ENCODE data around the gene SCN10A.

SCN10A gene

DNA sequence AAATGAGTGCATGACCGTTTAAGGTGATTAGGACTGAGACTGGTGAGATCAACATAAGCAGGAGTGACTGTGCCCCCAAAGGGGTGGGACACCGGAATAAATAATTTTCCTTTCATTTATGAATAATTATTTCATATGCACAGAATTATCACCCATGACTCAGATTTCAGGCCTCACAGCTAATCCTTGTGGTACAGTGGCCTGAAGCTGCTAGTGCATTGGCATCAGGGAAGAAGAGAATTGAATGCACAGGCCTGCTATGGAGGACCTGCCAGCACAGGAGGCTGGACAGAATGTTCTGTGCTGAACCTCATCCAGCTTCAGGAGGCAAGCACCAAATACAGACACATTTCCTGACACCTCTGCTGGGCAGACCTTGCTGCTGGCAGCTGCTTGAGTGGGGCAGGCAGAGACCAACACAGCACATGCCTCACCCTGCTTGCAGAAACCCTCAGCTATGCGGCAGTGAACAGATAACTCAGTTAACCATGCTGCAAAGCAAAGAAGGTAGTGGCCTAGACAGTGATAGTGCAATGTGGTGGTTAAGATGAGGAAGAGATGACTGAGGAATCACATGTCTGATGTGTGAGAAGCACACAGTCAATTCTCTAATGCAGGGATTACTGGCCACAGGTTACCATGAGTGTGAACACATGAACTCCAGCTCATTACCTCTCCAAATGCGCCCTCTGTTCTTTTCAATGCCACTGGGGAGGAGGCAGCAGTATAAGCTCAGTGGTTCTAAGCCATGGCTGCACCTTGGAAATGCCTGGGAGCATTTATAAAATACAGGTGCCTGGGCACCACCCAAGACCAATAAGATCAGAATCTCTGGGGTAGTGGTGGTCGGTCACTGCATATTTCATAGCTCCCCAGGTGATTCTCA is 98.4 kb downstream of the SCN10A start:
- no peak for DNase-seq

DNA sequence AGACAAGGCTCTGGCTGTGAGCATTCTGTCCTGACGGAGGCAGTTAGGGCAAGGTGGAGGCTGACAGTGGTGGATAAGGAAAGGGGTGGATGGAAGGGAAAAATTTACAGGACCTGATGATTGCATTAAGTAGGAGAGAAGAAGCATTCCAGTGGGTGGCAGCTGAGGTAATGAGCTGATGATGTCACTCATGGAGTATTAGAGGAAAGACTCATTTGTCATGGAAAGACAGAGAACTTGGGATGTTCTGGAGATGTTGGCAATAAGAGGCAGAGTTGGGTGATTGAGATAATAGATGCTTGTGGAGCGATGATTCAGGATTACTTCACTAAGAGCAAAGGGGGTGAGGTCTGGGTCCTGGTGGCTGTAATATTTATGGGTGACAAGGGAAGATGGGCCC is 102.9 kb downstream of the SCN10A start:
- DNase-seq = no peak

- no peak for DNase-seq
These were observed 104.7 kb downstream of the SCN10A start for GRCh38 chr3:38711321-38711720.

GRCh38 chr3:38707730-38708129 is 108.3 kb downstream of the SCN10A start:
- DNase-seq = no peak

GRCh38 chr3:38706961-38707360 is 109.1 kb downstream of the SCN10A start:
- DNase-seq = no peak

DNA sequence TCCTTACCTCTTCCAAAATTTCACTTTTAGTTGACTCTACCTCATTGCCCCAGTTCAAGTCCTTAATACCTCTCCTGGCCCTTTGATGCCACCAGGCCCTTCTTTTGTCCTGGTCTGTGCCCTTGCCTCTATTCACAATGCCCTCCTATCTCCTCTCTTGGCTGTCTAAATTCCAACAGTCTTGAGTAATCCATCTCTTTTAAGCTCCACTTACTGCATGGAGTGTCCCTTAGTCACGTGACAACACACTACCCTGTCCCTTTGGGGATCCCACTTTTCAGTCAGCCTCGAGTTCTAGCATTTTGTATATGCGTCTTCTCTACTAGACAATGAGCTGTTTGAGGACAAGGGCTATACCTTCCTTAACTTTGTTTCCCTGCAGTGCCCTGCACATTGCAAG is 113.8 kb downstream of the SCN10A start:
- DNase-seq = no peak

GRCh38 chr3:38698760-38699159 is 117.3 kb downstream of the SCN10A start:
- DNase-seq = no peak

GRCh38 chr3:38698061-38698460 is 118.0 kb downstream of the SCN10A start:
- no peak for DNase-seq

DNA sequence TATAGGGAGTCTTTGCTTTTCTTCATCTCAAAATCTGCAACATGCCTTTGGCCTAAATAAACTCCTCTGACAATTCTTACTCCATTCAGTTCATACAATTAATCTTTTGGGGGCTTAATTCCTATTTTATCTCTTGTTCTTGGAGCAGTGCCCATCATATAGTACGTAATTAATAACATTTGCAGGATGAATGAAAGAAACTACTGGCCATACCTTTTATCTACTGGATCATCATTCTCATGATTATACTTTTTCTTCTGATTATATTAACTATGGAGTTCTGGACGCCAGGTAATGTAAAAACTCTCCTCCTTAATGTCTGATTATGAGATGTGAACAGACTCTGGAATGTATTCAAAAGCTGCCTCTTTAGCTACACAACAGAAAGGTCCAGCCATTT is 120.0 kb downstream of the SCN10A start:
- no peak for DNase-seq

- DNase-seq = no peak
These were observed 125.8 kb downstream of the SCN10A start for GRCh38 chr3:38690185-38690584.

DNA sequence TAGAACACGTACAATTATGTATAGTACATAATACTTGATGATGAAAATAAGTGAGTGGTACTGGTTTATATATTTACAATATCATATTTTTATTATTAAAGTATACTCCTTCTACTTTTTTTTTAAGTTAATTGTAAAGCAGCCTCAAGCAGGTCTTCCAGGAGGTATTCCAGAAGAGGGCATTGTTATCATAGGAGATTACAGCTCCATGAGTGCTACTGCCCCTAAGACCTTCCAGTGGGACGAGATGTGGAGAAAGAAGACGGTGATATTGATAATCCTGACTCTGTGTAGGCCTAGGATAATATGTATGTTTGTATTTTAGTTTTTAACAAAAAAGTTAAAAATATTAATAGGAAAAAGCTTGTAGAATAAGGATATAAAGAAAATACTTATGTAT is 126.2 kb downstream of the SCN10A start:
- DNase-seq = no peak

- no peak for DNase-seq
These were observed 126.7 kb downstream of the SCN10A start for GRCh38 chr3:38689346-38689745.

GRCh38 chr3:38687321-38687720 is 128.7 kb downstream of the SCN10A start:
- peak; percentile 86 for DNase-seq

GRCh38 chr3:38684546-38684945 is 131.5 kb downstream of the SCN10A start:
- no peak for DNase-seq

DNA sequence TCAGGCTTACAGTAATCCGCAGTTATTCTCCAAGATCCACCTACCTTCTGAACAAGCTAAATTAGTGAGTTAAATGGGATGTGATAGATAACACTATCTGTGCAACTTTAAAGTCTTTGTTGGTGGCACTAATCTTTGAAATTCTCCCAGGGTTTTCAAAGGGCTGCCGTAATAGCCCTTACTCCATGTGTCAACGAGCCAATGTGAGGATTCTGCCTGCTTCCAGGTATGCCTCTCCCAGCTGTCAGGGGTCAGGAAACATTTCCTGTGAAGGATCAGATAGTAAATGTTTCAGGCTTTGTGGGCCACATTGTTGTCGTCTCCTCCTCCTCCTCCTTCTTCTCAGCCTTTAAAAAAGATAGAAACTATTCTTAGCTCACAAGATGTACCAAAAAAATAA is 146.3 kb downstream of the SCN10A start:
- DNase-seq = no peak

- DNase-seq = no peak
These were observed 153.5 kb downstream of the SCN10A start for GRCh38 chr3:38662544-38662943.

- no peak for DNase-seq
These were observed 157.2 kb downstream of the SCN10A start for GRCh38 chr3:38658841-38659240.

- DNase-seq = no peak
These were observed 158.6 kb downstream of the SCN10A start for GRCh38 chr3:38657369-38657768.

GRCh38 chr3:38655708-38656300 is 160.2 kb downstream of the SCN10A start:
- peak; percentile 30 for DNase-seq

- DNase-seq = no peak
These were observed 162.1 kb downstream of the SCN10A start for GRCh38 chr3:38653685-38654537.

DNA sequence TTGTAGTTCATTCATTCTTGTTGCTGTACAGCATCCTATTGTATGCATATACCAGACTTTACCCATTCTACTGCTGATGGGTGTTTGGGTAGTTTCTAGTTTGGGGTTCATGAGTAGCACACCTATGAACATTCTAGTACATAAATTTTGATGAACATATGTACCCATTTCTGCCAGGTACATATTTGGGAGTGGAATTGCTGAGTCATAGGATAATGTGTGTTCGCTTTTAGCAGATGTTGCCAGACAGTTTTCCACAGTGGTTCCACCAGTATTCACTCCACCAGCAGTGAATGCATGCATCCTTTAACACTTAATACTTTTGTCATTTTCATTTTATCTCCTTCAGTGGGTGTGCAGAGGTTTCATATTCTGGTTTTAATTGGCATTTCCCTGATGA is 163.1 kb downstream of the SCN10A start:
- no peak for DNase-seq

DNA sequence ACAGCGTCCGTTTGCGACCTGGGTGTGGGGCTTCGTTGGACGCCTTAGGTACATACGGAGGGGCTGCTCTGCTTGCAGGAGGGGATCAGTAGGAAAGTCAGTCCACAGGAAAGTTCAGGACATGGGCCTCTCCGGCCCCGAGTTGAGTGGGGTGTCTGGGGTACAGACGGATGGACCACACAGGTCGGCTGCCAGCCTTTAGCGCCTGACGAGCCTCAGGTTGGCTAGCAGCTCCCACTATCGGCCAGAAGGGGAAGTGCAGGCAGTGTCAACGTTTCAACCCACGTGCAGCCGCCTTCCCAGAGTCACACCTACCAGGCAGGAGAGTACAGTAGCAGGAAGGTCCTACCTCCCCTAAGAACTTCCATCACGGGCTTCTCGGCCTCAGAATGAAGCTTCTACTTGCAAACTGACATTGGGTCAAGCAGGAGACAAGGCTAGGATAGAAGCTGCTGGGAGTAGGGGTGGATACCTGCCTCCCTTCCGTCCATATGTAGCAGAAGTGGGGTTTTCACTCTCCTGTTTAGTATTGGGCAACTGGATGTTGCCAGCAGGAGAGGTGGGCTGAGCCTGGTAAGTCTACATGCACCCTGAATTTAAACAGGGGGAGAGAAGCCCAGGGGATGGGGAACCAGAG is 164.7 kb downstream of the SCN10A start:
- DNase-seq = peak; percentile 46
